HG03095 (cell line): ENCODE measurements around the gene BCORL1.

Source experiments
- ATAC-seq: cut with Tn5 transposase; IDR thresholded peaks from one replicate; pipeline ENCODE4 v1.9.1; 2021; ENCODE audit warnings: moderate library complexity; ENCODE audit not compliant: unreplicated experiment

Gene BCORL1

GRCh38 chrX:130009658-130010223 lies 27.3 kb downstream of the BCORL1 start:
- ATAC-seq, result no peak

- no peak for ATAC-seq
Observed at GRCh38 chrX:130012683-130013082, 30.2 kb downstream of the BCORL1 start.

DNA sequence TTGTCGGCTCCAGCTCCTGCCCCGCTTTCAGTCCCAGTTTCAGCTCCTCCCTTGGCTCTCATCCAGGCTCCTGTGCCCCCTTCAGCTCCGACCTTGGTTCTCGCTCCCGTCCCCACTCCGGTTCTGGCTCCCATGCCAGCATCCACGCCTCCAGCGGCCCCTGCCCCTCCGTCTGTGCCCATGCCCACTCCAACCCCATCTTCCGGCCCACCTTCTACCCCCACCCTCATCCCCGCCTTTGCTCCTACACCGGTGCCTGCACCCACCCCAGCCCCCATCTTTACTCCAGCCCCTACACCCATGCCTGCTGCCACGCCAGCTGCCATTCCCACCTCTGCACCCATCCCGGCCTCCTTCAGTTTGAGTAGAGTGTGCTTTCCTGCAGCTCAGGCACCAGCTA lies 31.2 kb downstream of the BCORL1 start:
- ATAC-seq, result no peak

- no peak for ATAC-seq
Observed at GRCh38 chrX:130014356-130014755, 31.9 kb downstream of the BCORL1 start.

- no peak for ATAC-seq
Observed at GRCh38 chrX:130014770-130015169, 32.3 kb downstream of the BCORL1 start.

DNA sequence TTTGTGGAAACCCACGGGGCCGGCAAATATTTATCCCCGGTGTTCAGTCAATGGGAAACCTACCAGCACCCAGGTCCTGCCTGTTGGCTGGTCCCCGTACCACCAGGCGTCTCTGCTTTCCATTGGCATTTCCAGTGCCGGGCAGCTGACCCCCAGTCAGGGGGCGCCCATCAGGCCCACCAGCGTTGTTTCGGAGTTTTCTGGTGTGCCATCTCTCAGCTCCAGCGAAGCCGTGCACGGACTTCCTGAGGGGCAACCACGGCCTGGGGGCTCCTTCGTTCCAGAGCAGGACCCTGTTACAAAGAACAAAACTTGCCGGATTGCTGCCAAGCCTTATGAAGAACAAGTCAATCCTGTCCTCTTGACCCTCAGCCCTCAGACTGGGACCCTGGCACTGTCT lies 32.7 kb downstream of the BCORL1 start:
- ATAC-seq, result no peak

- no peak for ATAC-seq
Observed at GRCh38 chrX:130018143-130018542, 35.7 kb downstream of the BCORL1 start.

GRCh38 chrX:130020661-130021324 lies 38.4 kb downstream of the BCORL1 start:
- ATAC-seq, result no peak

- peak; percentile 100 for ATAC-seq
Observed at GRCh38 chrX:130024127-130024526, 41.7 kb downstream of the BCORL1 start.

- ATAC-seq, result no peak
Observed at GRCh38 chrX:130025256-130025655, 42.8 kb downstream of the BCORL1 start.

DNA sequence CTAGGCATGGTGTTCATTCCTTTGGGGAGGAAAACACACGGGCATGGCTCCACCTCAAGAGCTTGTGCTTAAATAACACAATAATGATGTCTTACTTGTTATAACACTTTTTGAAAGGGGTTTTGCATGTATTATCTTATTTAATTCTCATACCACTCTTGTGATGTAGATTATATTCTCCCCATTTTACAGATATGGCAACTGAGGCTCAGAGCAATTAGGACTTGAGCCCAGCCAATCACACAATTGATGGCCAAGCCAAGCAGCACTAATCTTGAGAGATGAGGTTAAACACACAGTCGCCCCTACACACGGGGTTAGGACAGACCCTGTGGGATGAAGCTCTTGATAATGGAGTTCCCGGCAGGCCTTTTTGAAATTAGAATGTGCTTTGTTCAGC lies 45.1 kb downstream of the BCORL1 start:
- ATAC-seq, result no peak

GRCh38 chrX:130028196-130028595 lies 45.8 kb downstream of the BCORL1 start:
- no peak for ATAC-seq

DNA sequence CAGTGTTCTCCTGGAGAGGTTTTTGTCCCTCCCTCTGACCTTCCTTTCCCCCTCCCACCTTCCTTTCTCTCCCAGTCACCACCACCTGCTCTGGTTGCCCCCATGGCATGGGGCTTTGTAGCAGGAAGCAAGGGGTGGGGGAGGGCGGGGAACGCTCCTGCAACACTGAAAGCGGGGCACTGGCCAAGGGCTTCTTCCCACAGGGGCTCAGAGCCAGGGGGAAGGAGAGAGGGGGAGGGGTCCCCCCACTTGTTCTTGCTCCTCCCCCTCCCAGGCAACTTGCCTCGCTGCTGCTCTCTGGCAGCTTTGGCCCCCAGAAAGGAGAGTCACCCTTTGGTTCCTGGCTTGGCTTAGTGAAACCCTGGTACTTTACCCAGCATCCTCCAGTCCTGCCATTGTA lies 48.4 kb downstream of the BCORL1 start:
- ATAC-seq, result no peak

GRCh38 chrX:130032552-130032951 lies 50.1 kb downstream of the BCORL1 start:
- no peak for ATAC-seq

DNA sequence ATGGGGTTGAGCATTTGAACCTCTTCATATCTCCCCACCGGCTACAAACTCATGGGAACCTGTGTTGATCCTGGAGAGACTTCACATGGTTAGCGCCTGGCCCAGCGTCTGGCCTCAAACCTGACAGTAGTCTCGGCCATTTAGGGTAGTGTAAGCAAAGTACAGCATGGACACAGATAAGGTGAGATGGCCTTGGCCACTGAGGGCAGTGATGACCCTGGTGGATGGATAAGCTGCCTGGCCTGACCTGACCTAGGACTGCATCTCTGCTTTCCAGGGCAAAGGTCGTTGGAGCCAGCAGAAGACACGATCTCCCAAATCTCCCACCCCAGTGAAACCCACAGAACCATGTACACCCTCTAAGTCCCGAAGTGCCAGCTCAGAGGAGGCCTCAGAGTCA lies 51.7 kb downstream of the BCORL1 start:
- no peak for ATAC-seq

- no peak for ATAC-seq
Observed at GRCh38 chrX:130039847-130040246, 57.4 kb downstream of the BCORL1 start.

DNA sequence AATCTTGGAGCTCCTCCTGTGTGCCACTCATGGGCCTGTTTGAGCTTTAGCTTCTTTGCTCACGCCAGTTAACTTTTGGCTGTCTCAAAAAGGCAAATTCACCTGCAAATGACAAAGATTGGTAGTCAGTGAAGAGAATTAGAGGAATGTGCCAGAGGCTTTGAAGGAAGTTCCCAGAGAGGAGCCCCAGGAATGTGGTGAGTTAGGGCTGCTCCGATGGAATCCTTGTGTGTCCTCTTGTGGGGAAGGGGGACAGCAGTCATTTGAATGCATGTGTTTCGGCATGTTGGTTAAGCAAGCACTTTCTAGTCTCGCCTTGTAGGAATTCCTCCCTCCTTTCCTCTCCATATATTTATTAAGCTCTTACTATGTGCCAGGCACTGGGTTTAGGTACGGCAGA lies 65.0 kb downstream of the BCORL1 start:
- ATAC-seq, result no peak

DNA sequence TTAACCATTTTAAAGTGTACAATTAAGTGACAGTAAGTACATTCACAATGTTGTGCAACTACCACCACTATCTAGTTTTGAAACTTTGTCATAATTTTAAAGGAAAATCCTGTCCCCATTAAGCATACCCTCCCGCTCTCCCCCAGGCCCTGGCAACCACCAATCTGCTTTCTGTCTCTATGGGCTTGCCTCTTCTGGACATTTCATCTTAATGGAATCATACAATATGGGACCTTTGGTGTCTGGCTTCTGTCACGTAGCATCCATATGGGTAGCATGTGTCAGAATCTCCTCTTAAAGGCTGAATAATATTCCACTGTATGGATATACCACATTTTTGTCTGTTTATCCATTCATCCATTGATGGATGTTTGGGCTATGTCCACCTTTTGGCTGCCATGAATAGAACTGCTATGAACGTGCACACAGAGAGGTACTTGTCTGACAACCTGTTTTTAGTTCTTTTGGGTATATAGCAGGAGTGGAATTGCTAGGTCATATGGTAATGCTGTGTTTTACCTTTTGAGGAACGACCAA lies 66.3 kb downstream of the BCORL1 start:
- no peak for ATAC-seq

- no peak for ATAC-seq
Observed at GRCh38 chrX:130049821-130050220, 67.4 kb downstream of the BCORL1 start.

DNA sequence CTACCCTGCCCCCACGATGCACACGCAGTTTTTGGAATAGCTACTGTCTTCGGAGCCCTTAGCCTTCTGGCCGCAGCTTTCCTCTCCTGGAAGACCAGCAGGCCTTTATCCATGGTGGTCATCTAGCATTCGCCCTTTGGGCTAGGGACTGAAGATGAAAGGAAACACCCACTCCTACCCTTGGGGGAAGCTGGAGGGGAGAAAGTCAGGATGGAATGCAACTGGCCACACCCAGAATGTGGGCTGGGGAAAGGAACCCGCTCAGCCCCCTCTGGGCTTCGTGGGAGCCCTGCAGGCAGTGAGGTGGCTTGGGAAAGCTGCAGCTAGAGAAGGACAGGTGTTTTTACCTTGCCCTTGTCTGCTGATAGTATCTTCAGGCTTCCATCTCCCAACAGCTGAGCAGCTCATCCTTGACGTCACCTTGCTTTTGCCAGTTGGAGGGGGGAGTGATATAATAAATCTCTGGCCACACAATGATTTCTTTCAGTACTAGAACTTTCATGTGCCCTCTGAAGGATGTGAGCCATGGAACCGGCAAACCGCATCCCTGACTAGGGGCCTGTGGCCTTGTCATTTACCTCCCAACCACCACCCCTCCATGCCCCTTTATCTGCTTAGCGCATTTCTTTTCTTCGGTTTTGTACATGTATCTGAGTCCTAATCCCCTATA lies 68.9 kb downstream of the BCORL1 start:
- no peak for ATAC-seq

- ATAC-seq, result no peak
Observed at GRCh38 chrX:130053236-130053635, 70.8 kb downstream of the BCORL1 start.

GRCh38 chrX:130055103-130055502 lies 72.7 kb downstream of the BCORL1 start:
- no peak for ATAC-seq
